ENCODE results near the gene BCL11B. TPM values are rescaled to one million over a fixed set of nuclear protein-coding genes. Genes with fewer than 3 reads are reported as not detected.

Gene BCL11B
- total RNA-seq, 1 experiment from 2014 or later: 0.84 TPM

GRCh38 chr14:99136401-99136800 lies 135.6 kb downstream of the BCL11B start:
- Mint-ChIP-seq H3K27ac (ENCODE audit: low read depth, unreplicated experiment) (no peak overlapping the region), H3K9me3 (ENCODE audit: unreplicated experiment) (no peaks in the 10 kb centered on the region), H3K27me3 (ENCODE audit: insufficient read depth, unreplicated experiment) (peaks cover 15% of the 10 kb centered on the region), H3K36me3 (ENCODE audit: insufficient read depth, unreplicated experiment) (no peaks in the 10 kb centered on the region), H3K4me1 (ENCODE audit: insufficient read depth, unreplicated experiment) (peaks cover 8% of the 10 kb centered on the region), H3K4me3 (ENCODE audit: unreplicated experiment) (no peak overlapping the region)
- DNase-seq (ENCODE audit: unreplicated experiment): no peak
- no peak for TF ChIP-seq CTCF (IDR thresholded peaks at IDR 0.05; ENCODE audit: unreplicated experiment)
- intact Hi-C loops (cut with micrococcal nuclease): no loop called here
- CTCF ChIA-PET: no interaction called here
- POLR2A ChIA-PET: interaction anchor here (0.7 kb wide), 1 partner anchor 17 kb away, joined by 4 read pairs; no protein-coding TSS in a partner anchor
- BruUV-seq (replicated peaks): no TSS peak

GRCh38 chr14:99136047-99136400 lies 136.0 kb downstream of the BCL11B start:
- no TSS peak for BruUV-seq (replicated peaks)
- H3K36me3 Mint-ChIP-seq (ENCODE audit: insufficient read depth, unreplicated experiment): no peaks in the 10 kb centered on the region
- H3K4me1 Mint-ChIP-seq (ENCODE audit: insufficient read depth, unreplicated experiment): peaks cover 8% of the 10 kb centered on the region
- H3K27me3 Mint-ChIP-seq (ENCODE audit: insufficient read depth, unreplicated experiment): peaks cover 15% of the 10 kb centered on the region
- no peak overlapping the region for H3K4me3 Mint-ChIP-seq (ENCODE audit: unreplicated experiment)
- CTCF ChIA-PET: no interaction called here
- H3K27ac Mint-ChIP-seq (ENCODE audit: low read depth, unreplicated experiment): no peak overlapping the region
- no peak for DNase-seq (ENCODE audit: unreplicated experiment)
- intact Hi-C loops (cut with micrococcal nuclease): no loop called here
- no peak for TF ChIP-seq CTCF (IDR thresholded peaks at IDR 0.05; ENCODE audit: unreplicated experiment)
- POLR2A ChIA-PET: interaction anchor here (0.7 kb wide), 1 partner anchor 17 kb away, joined by 4 read pairs; no protein-coding TSS in a partner anchor
- H3K9me3 Mint-ChIP-seq (ENCODE audit: unreplicated experiment): no peaks in the 10 kb centered on the region

GRCh38 chr14:99134516-99135046 lies 137.4 kb downstream of the BCL11B start:
- no peak overlapping the region for H3K27ac Mint-ChIP-seq (ENCODE audit: low read depth, unreplicated experiment)
- no TSS peak for BruUV-seq (replicated peaks)
- intact Hi-C loops (cut with micrococcal nuclease): no loop called here
- no peaks in the 10 kb centered on the region for H3K9me3 Mint-ChIP-seq (ENCODE audit: unreplicated experiment)
- H3K36me3 Mint-ChIP-seq (ENCODE audit: insufficient read depth, unreplicated experiment): no peaks in the 10 kb centered on the region
- H3K4me3 Mint-ChIP-seq (ENCODE audit: unreplicated experiment): no peak overlapping the region
- DNase-seq (ENCODE audit: unreplicated experiment): no peak
- peaks cover 8% of the 10 kb centered on the region for H3K4me1 Mint-ChIP-seq (ENCODE audit: insufficient read depth, unreplicated experiment)
- ChIA-PET POLR2A (interaction anchor here (0.8 kb wide), 1 partner anchor 8 kb away, joined by 4 read pairs; no protein-coding TSS in a partner anchor), CTCF (interaction anchor here (0.5 kb wide), 1 partner anchor 649 kb away, joined by 3 read pairs; no protein-coding TSS in a partner anchor)
- TF ChIP-seq CTCF (IDR thresholded peaks at IDR 0.05; ENCODE audit: unreplicated experiment): no peak
- H3K27me3 Mint-ChIP-seq (ENCODE audit: insufficient read depth, unreplicated experiment): peaks cover 22% of the 10 kb centered on the region

- no peaks in the 10 kb centered on the region for H3K36me3 Mint-ChIP-seq (ENCODE audit: insufficient read depth, unreplicated experiment)
- H3K27me3 Mint-ChIP-seq (ENCODE audit: insufficient read depth, unreplicated experiment): peaks cover 28% of the 10 kb centered on the region
- intact Hi-C loops (cut with micrococcal nuclease): no loop called here
- no peak overlapping the region for H3K4me3 Mint-ChIP-seq (ENCODE audit: unreplicated experiment)
- no peaks in the 10 kb centered on the region for H3K9me3 Mint-ChIP-seq (ENCODE audit: unreplicated experiment)
- TF ChIP-seq CTCF (IDR thresholded peaks at IDR 0.05; ENCODE audit: unreplicated experiment): no peak
- ChIA-PET CTCF (interaction anchor here (0.5 to 0.7 kb wide), 2 partner anchors 633 to 649 kb away, joined by 3 read pairs; no protein-coding TSS in a partner anchor), POLR2A (no interaction called here)
- H3K4me1 Mint-ChIP-seq (ENCODE audit: insufficient read depth, unreplicated experiment): peaks cover 8% of the 10 kb centered on the region
- no TSS peak for BruUV-seq (replicated peaks)
- DNase-seq (ENCODE audit: unreplicated experiment): peak; percentile 64
- no peak overlapping the region for H3K27ac Mint-ChIP-seq (ENCODE audit: low read depth, unreplicated experiment)
Measured at GRCh38 chr14:99133636-99134515, 138.1 kb downstream of the BCL11B start.

All from MCF 10A (cell line).